SK-N-SH (cell line): Measurements from ENCODE around the gene ATP8A2. TPM values are rescaled to one million over a fixed set of nuclear protein-coding genes. Genes with fewer than 3 reads are reported as not detected.

Experiments
- CTCF ChIA-PET: fragments of 300-600, 350-600 bp; formaldehyde crosslinking; extraction: SDS; loops from one replicate; lab custom pipeline; 2021; lab: Yijun Ruan, JAX
- POLR2A ChIA-PET: fragments of 350-600 bp; sonication (Branson Sonifier 250); formaldehyde crosslinking; extraction: SDS; loops from one replicate; lab custom pipeline; 2020; ENCODE audit warnings: antibody characterized with exemption, inconsistent platforms; lab: Yijun Ruan, JAX
- DNase-seq: peaks from one replicate; pipeline ENCODE4 v3.0.0; 2012
- H2AFZ ChIP-seq: fragments of 200-600 bp; sonication (generic); 2 replicates; pipeline ENCODE4 v1.8.1; 2016; ENCODE audit warnings: antibody characterized with exemption, mild to moderate bottlenecking, low read depth
- H3F3A ChIP-seq: fragments of 200-600 bp; sonication (generic); replicated peaks from 2 replicates; pipeline ENCODE3; 2016; ENCODE audit warnings: antibody characterized with exemption, mild to moderate bottlenecking; ENCODE audit not compliant: insufficient read depth
- H3K27ac ChIP-seq, 2 experiments: fragments of 200-500 bp in 1 of 2; fragments of 200-600 bp in 1 of 2; sonication (Bioruptor generic) in 1 of 2; sonication (generic), shearing (Covaris generic) in 1 of 2; 2 replicates each; pipeline versions ENCODE4 v1.5.1 to v1.6.1; 2014 to 2016; ENCODE audit warnings: low read depth in 2 of 2, inconsistent platforms in 1 of 2, low read length in 1 of 2, mild to moderate bottlenecking in 1 of 2, mixed read lengths in 1 of 2
- H3K27me3 ChIP-seq: fragments of 200-600 bp; sonication (generic), shearing (Covaris generic); 2 replicates; pipeline ENCODE4 v1.6.1; 2016; ENCODE audit warnings: mixed run types; ENCODE audit not compliant: insufficient read depth
- H3K36me3 ChIP-seq, 2 experiments: fragments of 200-500 bp in 1 of 2; fragments of 200-600 bp in 1 of 2; sonication (Bioruptor generic) in 1 of 2; sonication (generic) in 1 of 2; replicated peaks in 1 of 2; 2 replicates each; pipeline versions ENCODE3 to v1.5.1; 2014 to 2016; ENCODE audit warnings: low read length in 1 of 2, mild to moderate bottlenecking in 1 of 2; ENCODE audit not compliant: insufficient read depth in 2 of 2, control insufficient read depth in 1 of 2
- H3K4me1 ChIP-seq, 2 experiments: fragments of 200-500 bp in 1 of 2; fragments of 200-600 bp in 1 of 2; sonication (Bioruptor generic) in 1 of 2; sonication (generic), shearing (Covaris generic) in 1 of 2; 2 replicates each; pipeline versions ENCODE4 v1.5.1 to v1.6.1; 2014 to 2016; ENCODE audit warnings: low read depth in 1 of 2, low read length in 1 of 2, mixed run types in 1 of 2; ENCODE audit not compliant: insufficient read depth in 2 of 2, control insufficient read depth in 1 of 2
- H3K4me2 ChIP-seq: fragments of 200-600 bp; sonication (generic), shearing (Covaris generic); 2 replicates; pipeline ENCODE4 v1.6.1; 2017; ENCODE audit warnings: mixed run types
- H3K4me3 ChIP-seq, 2 experiments: fragments of 200-500 bp in 1 of 2; fragments of 200-600 bp in 1 of 2; sonication (Bioruptor generic) in 1 of 2; sonication (generic), shearing (Covaris generic) in 1 of 2; 2 replicates each; pipeline versions ENCODE4 v1.5.1 to v1.8.1; 2014 to 2016; ENCODE audit warnings: low read depth in 2 of 2, inconsistent platforms in 1 of 2, low read length in 1 of 2, mild to moderate bottlenecking in 1 of 2, mixed read lengths in 1 of 2, moderate library complexity in 1 of 2
- H3K79me2 ChIP-seq: fragments of 200-600 bp; sonication (generic); 2 replicates; pipeline ENCODE4 v1.8.1; 2017; ENCODE audit warnings: mild to moderate bottlenecking; ENCODE audit not compliant: insufficient read depth
- H3K9ac ChIP-seq: fragments of 200-600 bp; sonication (generic); 2 replicates; pipeline ENCODE4 v1.6.1; 2017; ENCODE audit warnings: mixed run types
- H3K9me2 ChIP-seq: fragments of 200-600 bp; sonication (generic); 2 replicates; pipeline ENCODE4 v1.6.1; 2017; ENCODE audit warnings: mixed run types
- H3K9me3 ChIP-seq: fragments of 200-600 bp; sonication (generic); 2 replicates; pipeline ENCODE4 v1.6.1; 2017; ENCODE audit warnings: mixed run types, mild to moderate bottlenecking, moderate library complexity
- H4K20me1 ChIP-seq: fragments of 200-600 bp; sonication (generic); 2 replicates; pipeline ENCODE4 v1.6.1; 2017; ENCODE audit warnings: mild to moderate bottlenecking, mixed run types; ENCODE audit not compliant: insufficient read depth
- EP300 ChIP-seq, 2 experiments: IDR thresholded peaks; 2 replicates each; pipeline versions ENCODE4 v1.4.0 to v1.6.1; 2012; ENCODE audit warnings: borderline replicate concordance in 1 of 2, low read depth in 1 of 2, low read length in 1 of 2
- FOSL2 ChIP-seq: IDR thresholded peaks from 2 replicates; pipeline ENCODE4 v1.4.0; 2012; ENCODE audit warnings: low read depth, mild to moderate bottlenecking, moderate library complexity, borderline replicate concordance
- FOXJ3 ChIP-seq: sonication (generic); formaldehyde crosslinking; IDR thresholded peaks from 2 replicates; pipeline ENCODE4 v1.5.1; 2020; ENCODE audit warnings: mild to moderate bottlenecking, missing genetic modification reagents
- FOXM1 ChIP-seq: IDR thresholded peaks from 2 replicates; pipeline ENCODE4 v1.4.0; 2012; ENCODE audit warnings: low read depth, mild to moderate bottlenecking
- GABPA ChIP-seq: IDR thresholded peaks from 2 replicates; pipeline ENCODE4 v1.4.0; 2012; ENCODE audit warnings: low read depth, mild to moderate bottlenecking
- GATA2 ChIP-seq: sonication (generic); formaldehyde crosslinking; IDR thresholded peaks from 2 replicates; pipeline ENCODE4 v1.5.0; 2020; ENCODE audit warnings: mild to moderate bottlenecking, missing genetic modification reagents
- MEF2A ChIP-seq: IDR thresholded peaks from 2 replicates; pipeline ENCODE4 v1.4.0; 2012; ENCODE audit warnings: low read depth, borderline replicate concordance
- MXI1 ChIP-seq: IDR thresholded peaks from 2 replicates; pipeline ENCODE4 v1.6.1; 2012; ENCODE audit warnings: mild to moderate bottlenecking, low read depth, low read length, improper control_type of control experiment
- RAD21 ChIP-seq: IDR thresholded peaks from 2 replicates; pipeline ENCODE4 v1.6.1; 2012; ENCODE audit warnings: mild to moderate bottlenecking, low read length
- RFX5 ChIP-seq: IDR thresholded peaks from 2 replicates; pipeline ENCODE4 v1.6.1; 2012; ENCODE audit warnings: mild to moderate bottlenecking, improper control_type of control experiment, low read length
- TEAD4 ChIP-seq: IDR thresholded peaks from 2 replicates; pipeline ENCODE4 v1.4.0; 2012; ENCODE audit warnings: mild to moderate bottlenecking, borderline replicate concordance; ENCODE audit not compliant: insufficient read depth
- WGBS: methylation state at CpG from one replicate; pipeline ENCODE4 v1.1.6; 2017; ENCODE audit warnings: low lambda C conversion rate; 5-methylcytosine and 5-hydroxymethylcytosine counted together
- polyA plus RNA-seq, 3 experiments: library from polyadenylated mRNA; depleted of rRNA; stranded (reverse); fragments of >200 nt; gene quantifications; 2 replicates each; pipeline ENCODE4 v1.2.3, GENCODE V29; 2012
- TF ChIP-seq, protein P1 (sequence below): fragments of 150-350 bp; IDR thresholded peaks from 2 replicates; pipeline ENCODE4 v1.6.1; 2017; ENCODE audit warnings: antibody characterized with exemption, low read length, low read depth, borderline replicate concordance
- TF ChIP-seq, protein P2 (sequence below): fragments of 150-350 bp; IDR thresholded peaks from 2 replicates; pipeline ENCODE4 v1.6.1; 2016; ENCODE audit warnings: mild to moderate bottlenecking, low read depth, low read length
- TF ChIP-seq, protein P3 (sequence below): IDR thresholded peaks from 2 replicates; pipeline ENCODE4 v1.4.0; 2012; ENCODE audit warnings: low read depth

ATP8A2 gene
- polyA plus RNA-seq, 1 of the 3 experiments (the other 2 are of a cell fraction) = 0.02 TPM

DNA sequence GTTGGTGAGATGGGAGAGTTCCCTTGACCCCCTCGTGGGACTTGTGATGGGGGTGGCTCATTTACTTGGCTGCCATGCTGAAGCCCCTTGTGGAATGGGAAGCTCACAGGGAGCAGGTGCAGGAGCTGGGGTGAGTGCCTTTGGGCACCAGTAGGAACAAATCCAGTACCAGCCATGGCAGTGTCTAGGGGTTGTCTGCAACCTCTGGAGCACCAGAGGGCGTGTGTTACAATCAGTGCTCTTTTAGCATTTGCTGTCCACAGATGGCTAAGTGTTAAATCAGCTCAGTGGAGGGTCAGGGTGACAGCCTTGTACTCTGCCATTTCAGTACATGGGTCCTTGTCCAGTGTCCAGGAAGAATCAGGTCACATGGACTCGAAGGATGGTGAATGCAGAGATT, 75.6 kb downstream of the ATP8A2 start (continued):
- TF ChIP-seq FOSL2 (no peak), MEF2A (no peak), GATA2 (CRISPR knock-in tag) (no peak), FOXJ3 (no peak), EP300 (IDR thresholded peaks at IDR 0.05; ENCODE audit: borderline replicate concordance in 1 of 2, low read depth in 1 of 2, low read length in 1 of 2) (no peak), GABPA (no peak)
- TF ChIP-seq, protein P1, sequence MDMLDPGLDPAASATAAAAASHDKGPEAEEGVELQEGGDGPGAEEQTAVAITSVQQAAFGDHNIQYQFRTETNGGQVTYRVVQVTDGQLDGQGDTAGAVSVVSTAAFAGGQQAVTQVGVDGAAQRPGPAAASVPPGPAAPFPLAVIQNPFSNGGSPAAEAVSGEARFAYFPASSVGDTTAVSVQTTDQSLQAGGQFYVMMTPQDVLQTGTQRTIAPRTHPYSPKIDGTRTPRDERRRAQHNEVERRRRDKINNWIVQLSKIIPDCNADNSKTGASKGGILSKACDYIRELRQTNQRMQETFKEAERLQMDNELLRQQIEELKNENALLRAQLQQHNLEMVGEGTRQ = no peak

DNA sequence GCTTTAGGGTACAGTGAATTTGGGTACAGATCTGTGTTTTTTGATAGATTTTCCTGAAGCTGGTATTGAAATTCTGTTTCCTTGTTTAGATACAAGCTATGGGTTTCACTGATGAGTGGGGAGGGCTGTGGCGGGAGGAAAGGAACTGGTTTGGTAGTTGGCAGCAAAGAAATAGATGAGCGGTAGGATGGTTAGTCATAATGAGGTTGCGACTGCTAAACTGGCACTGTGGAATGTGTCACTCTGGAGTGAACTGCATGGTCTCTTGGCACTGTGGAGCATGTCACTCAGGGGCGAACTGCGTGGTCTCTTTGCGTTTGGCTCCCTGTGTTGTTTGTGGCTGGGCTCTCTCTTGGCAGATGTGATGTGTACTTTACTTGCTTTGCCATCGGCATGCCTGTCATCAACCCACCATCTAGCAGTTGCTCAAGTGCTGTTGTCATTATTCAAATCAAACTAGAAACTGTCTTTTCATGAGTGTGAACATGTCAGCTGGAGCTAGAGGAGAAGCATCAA, 82.1 kb downstream of the ATP8A2 start:
- POLR2A ChIA-PET = no interaction called here
- WGBS = 26% methylated on average over 7 of the region's 7 CpGs
- no peaks in the 10 kb centered on the region for H3K79me2 ChIP-seq

More for the DNA sequence above, 82.1 kb downstream of the ATP8A2 start:
- Histone ChIP-seq H2AFZ (no peak overlapping the region), H3K27ac (no peak overlapping the region), H3K27me3 (no peaks in the 10 kb centered on the region), H3K4me3 (no peak overlapping the region), H3K9me2 (no peaks in the 10 kb centered on the region), H3K9me3 (no peaks in the 10 kb centered on the region), H3F3A (no peaks in the 10 kb centered on the region), H3K36me3 (no peaks in the 10 kb centered on the region), H3K9ac (no peak overlapping the region), H3K4me1 (no peaks in the 10 kb centered on the region), H3K4me2 (no peak overlapping the region), H4K20me1 (no peaks in the 10 kb centered on the region)
- DNase-seq = no peak
- TF ChIP-seq FOXM1 = no peak
- TF ChIP-seq, protein P2, sequence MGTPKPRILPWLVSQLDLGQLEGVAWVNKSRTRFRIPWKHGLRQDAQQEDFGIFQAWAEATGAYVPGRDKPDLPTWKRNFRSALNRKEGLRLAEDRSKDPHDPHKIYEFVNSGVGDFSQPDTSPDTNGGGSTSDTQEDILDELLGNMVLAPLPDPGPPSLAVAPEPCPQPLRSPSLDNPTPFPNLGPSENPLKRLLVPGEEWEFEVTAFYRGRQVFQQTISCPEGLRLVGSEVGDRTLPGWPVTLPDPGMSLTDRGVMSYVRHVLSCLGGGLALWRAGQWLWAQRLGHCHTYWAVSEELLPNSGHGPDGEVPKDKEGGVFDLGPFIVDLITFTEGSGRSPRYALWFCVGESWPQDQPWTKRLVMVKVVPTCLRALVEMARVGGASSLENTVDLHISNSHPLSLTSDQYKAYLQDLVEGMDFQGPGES = no peak
- TF ChIP-seq TEAD4 = no peak
- no peak for TF ChIP-seq GABPA
- no peak for TF ChIP-seq FOXJ3
- TF ChIP-seq, protein P3, sequence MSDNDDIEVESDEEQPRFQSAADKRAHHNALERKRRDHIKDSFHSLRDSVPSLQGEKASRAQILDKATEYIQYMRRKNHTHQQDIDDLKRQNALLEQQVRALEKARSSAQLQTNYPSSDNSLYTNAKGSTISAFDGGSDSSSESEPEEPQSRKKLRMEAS = no peak
- no peak for TF ChIP-seq RFX5
- TF ChIP-seq EP300 (IDR thresholded peaks at IDR 0.05; ENCODE audit: borderline replicate concordance in 1 of 2, low read depth in 1 of 2, low read length in 1 of 2) = no peak
- no peak for TF ChIP-seq GATA2 (CRISPR knock-in tag)
- no peak for TF ChIP-seq FOSL2
- TF ChIP-seq RAD21 = no peak
- no peak for TF ChIP-seq MXI1
- TF ChIP-seq, protein P1 = no peak
- CTCF ChIA-PET = no interaction called here
